HTERT RPE-1 (cell line): ENCODE measurements around the gene TSPAN14.

Experiments used
- in situ Hi-C: fragments of 300-500 bp; cut with MboI; formaldehyde crosslinking; loops from 4 replicates; pipeline ENCODE4 v1.14.3; 2020; ENCODE audit warnings: low sequenced_read_pairs

TSPAN14 gene

GRCh38 chr10:80454513-80455460, 677 bp downstream of the TSPAN14 start:
- in situ Hi-C loops = no loop called here

GRCh38 chr10:80455461-80456349, 1.6 kb downstream of the TSPAN14 start:
- in situ Hi-C loops = no loop called here

GRCh38 chr10:80457554-80458262, 3.6 kb downstream of the TSPAN14 start:
- in situ Hi-C loops = no loop called here

- in situ Hi-C loops = no loop called here
Measured at GRCh38 chr10:80458263-80458625, 4.1 kb downstream of the TSPAN14 start.

GRCh38 chr10:80458638-80459037, 4.5 kb downstream of the TSPAN14 start:
- in situ Hi-C loops = no loop called here

- in situ Hi-C loops = no loop called here
Measured at GRCh38 chr10:80459047-80459865, 5.1 kb downstream of the TSPAN14 start.

GRCh38 chr10:80460399-80461207, 6.5 kb downstream of the TSPAN14 start:
- in situ Hi-C loops = no loop called here

- in situ Hi-C loops = no loop called here
Measured at GRCh38 chr10:80461208-80462183, 7.4 kb downstream of the TSPAN14 start.

GRCh38 chr10:80462299-80462980, 8.3 kb downstream of the TSPAN14 start:
- in situ Hi-C loops = no loop called here

- in situ Hi-C loops = no loop called here
Measured at GRCh38 chr10:80462981-80463741, 9.1 kb downstream of the TSPAN14 start.

GRCh38 chr10:80463868-80464267, 9.8 kb downstream of the TSPAN14 start:
- in situ Hi-C loops = no loop called here

GRCh38 chr10:80464557-80465450, 10.7 kb downstream of the TSPAN14 start:
- in situ Hi-C loops = no loop called here

GRCh38 chr10:80465451-80465835, 11.3 kb downstream of the TSPAN14 start:
- in situ Hi-C loops = no loop called here

- in situ Hi-C loops = no loop called here
Measured at GRCh38 chr10:80465839-80466590, 11.9 kb downstream of the TSPAN14 start.

GRCh38 chr10:80466724-80467326, 12.7 kb downstream of the TSPAN14 start:
- in situ Hi-C loops = no loop called here
